ENCODE measurements around the gene PHF20. TPM values are rescaled to one million over a fixed set of nuclear protein-coding genes. Genes with fewer than 3 reads are reported as not detected.

PHF20 gene
- total and polyA plus RNA-seq, 2 experiments from 2014 or later = 23.3 to 35.4 TPM

DNA sequence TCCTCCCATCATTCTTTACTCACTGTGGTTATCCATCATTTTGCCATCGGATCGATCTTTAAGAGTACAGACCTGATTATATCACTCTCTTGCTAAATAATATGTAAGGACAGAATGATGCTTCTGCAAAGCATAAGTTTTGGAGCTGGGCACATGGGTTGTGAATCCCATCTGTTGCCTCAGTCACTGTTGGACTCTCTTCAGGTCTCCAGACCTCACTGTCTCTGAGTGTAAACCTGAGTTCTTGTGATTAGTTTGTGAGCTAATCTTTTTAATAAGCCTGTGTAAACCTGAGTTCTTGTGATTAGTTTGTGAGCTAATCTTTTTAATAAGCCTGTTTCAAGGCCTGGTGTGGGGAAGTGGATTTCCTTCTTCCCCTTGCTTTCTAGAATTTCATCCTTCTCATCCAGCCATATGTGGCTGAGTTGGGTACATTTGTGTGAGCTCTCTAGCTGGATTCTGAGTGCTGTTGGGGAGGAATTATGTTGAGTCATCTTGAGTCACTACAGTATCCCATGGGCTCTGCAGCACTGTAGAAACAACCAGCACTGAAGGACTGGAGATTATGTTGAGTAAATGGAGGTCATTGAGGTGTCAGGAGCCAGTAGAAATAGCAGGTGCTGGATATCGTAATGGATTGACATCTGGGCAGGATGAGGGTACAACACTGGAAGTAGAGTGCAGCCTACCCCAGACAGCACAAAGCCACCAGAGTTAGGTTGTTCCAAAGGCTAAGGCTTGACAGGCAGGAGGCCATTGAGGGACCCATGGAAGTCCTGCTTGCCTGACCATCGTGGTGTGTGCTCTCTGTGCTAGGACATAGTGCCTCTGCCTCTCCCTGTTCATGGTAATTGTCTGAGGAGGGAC, 130.1 kb downstream of the PHF20 start:
- Histone ChIP-seq H3K9me2 (ENCODE audit: insufficient read depth) (no peaks in the 10 kb centered on the region), H3K9ac (peak overlapping the region; percentile 37), H2AFZ (no peak overlapping the region), H3K79me2 (ENCODE audit: insufficient read depth) (peaks cover 27% of the 10 kb centered on the region), H3K4me2 (ENCODE audit: unreplicated experiment) (peak overlapping the region; percentile 36), H3K4me3 (no peak overlapping the region), H3K4me1 (ENCODE audit: insufficient read depth) (peaks cover 17% of the 10 kb centered on the region), H3K9me3 (ENCODE audit: low read depth) (no peaks in the 10 kb centered on the region), H3K27ac (peak overlapping the region; percentile 79), H3K36me3 (ENCODE audit: low read depth) (peaks cover 16% of the 10 kb centered on the region; the same call in 1 of the 2 replicates), H3K27me3 (replicated peaks; ENCODE audit: insufficient read depth) (no peaks in the 10 kb centered on the region), H3F3A (ENCODE audit: insufficient read depth) (peaks cover 37% of the 10 kb centered on the region), H4K20me1 (ENCODE audit: insufficient read depth) (0 out of 2 replicates have a peak, but pooled peaks cover 3% of the 10 kb centered on the region)
- WGBS, 2 experiments (ENCODE audit: low coverage in 1 of 2, low lambda C conversion rate in 2 of 2, missing lambda C conversion rate in 2 of 2) = 86 to 88% methylated on average over 4 of the region's 4 CpGs
- in situ Hi-C loops (cut with MboI) = no loop called here
- TF ChIP-seq EZH2phosphoT487 (IDR thresholded peaks at IDR 0.05; ENCODE audit: insufficient read depth, low read depth) (no peak), EZH2 (IDR thresholded peaks at IDR 0.05; ENCODE audit: insufficient read depth, poor library complexity, severe bottlenecking) (no peak)
- peak; percentile 91 for DNase-seq

- Histone ChIP-seq H3F3A (ENCODE audit: insufficient read depth) (peaks cover 37% of the 10 kb centered on the region), H3K27me3 (replicated peaks; ENCODE audit: insufficient read depth) (no peaks in the 10 kb centered on the region), H2AFZ (no peak overlapping the region), H3K9me3 (ENCODE audit: low read depth) (no peaks in the 10 kb centered on the region), H3K4me3 (no peak overlapping the region), H3K9ac (no peak overlapping the region), H3K36me3 (ENCODE audit: low read depth) (peaks cover 16% of the 10 kb centered on the region; the same call in 1 of the 2 replicates), H4K20me1 (ENCODE audit: insufficient read depth) (0 out of 2 replicates have a peak, but pooled peaks cover 3% of the 10 kb centered on the region), H3K4me2 (ENCODE audit: unreplicated experiment) (no peak overlapping the region), H3K9me2 (ENCODE audit: insufficient read depth) (no peaks in the 10 kb centered on the region), H3K79me2 (ENCODE audit: insufficient read depth) (peaks cover 24% of the 10 kb centered on the region), H3K4me1 (ENCODE audit: insufficient read depth) (peaks cover 17% of the 10 kb centered on the region), H3K27ac (peak overlapping the region; percentile 79)
- 100% methylated on average over 3 of the region's 3 CpGs for WGBS, 2 experiments (ENCODE audit: low coverage in 1 of 2, low lambda C conversion rate in 2 of 2, missing lambda C conversion rate in 2 of 2)
- no peak for TF ChIP-seq EZH2phosphoT487 (IDR thresholded peaks at IDR 0.05; ENCODE audit: insufficient read depth, low read depth)
- TF ChIP-seq EZH2 (IDR thresholded peaks at IDR 0.05; ENCODE audit: insufficient read depth, poor library complexity, severe bottlenecking) = no peak
- DNase-seq = no peak
- in situ Hi-C loops (cut with MboI) = no loop called here
Measured at GRCh38 chr20:35902545-35902941, 130.7 kb downstream of the PHF20 start.

- Histone ChIP-seq H3K27me3 (replicated peaks; ENCODE audit: insufficient read depth) (no peaks in the 10 kb centered on the region), H3K79me2 (ENCODE audit: insufficient read depth) (peaks cover 26% of the 10 kb centered on the region), H3K9me2 (ENCODE audit: insufficient read depth) (no peaks in the 10 kb centered on the region), H3K4me3 (no peak overlapping the region), H4K20me1 (ENCODE audit: insufficient read depth) (0 out of 2 replicates have a peak, but pooled peaks cover 3% of the 10 kb centered on the region), H3K9me3 (ENCODE audit: low read depth) (no peaks in the 10 kb centered on the region), H3K36me3 (ENCODE audit: low read depth) (peaks cover 15% of the 10 kb centered on the region; the same call in 1 of the 2 replicates), H3K4me2 (ENCODE audit: unreplicated experiment) (no peak overlapping the region), H3K4me1 (ENCODE audit: insufficient read depth) (peaks cover 17% of the 10 kb centered on the region), H2AFZ (no peak overlapping the region), H3K9ac (no peak overlapping the region), H3K27ac (no peak overlapping the region), H3F3A (ENCODE audit: insufficient read depth) (peaks cover 37% of the 10 kb centered on the region)
- WGBS, 2 experiments (ENCODE audit: low coverage in 1 of 2, low lambda C conversion rate in 2 of 2, missing lambda C conversion rate in 2 of 2) = 93% methylated on average over 3 of the region's 3 CpGs
- in situ Hi-C loops (cut with MboI) = no loop called here
- DNase-seq = no peak
- TF ChIP-seq EZH2phosphoT487 (IDR thresholded peaks at IDR 0.05; ENCODE audit: insufficient read depth, low read depth) (no peak), EZH2 (IDR thresholded peaks at IDR 0.05; ENCODE audit: insufficient read depth, poor library complexity, severe bottlenecking) (no peak)
Measured at GRCh38 chr20:35903843-35904242, 132.0 kb downstream of the PHF20 start.

- Histone ChIP-seq H3K4me3 (no peak overlapping the region), H3K36me3 (ENCODE audit: low read depth) (peaks cover 2% of the 10 kb centered on the region; the same call in 1 of the 2 replicates), H2AFZ (no peak overlapping the region), H4K20me1 (ENCODE audit: insufficient read depth) (0 out of 2 replicates have a peak, but pooled peaks cover 3% of the 10 kb centered on the region), H3K27me3 (replicated peaks; ENCODE audit: insufficient read depth) (no peaks in the 10 kb centered on the region), H3K79me2 (ENCODE audit: insufficient read depth) (peaks cover 34% of the 10 kb centered on the region), H3K27ac (no peak overlapping the region), H3K9ac (no peak overlapping the region), H3K9me3 (ENCODE audit: low read depth) (no peaks in the 10 kb centered on the region), H3K4me1 (ENCODE audit: insufficient read depth) (peaks cover 17% of the 10 kb centered on the region), H3F3A (ENCODE audit: insufficient read depth) (peaks cover 37% of the 10 kb centered on the region), H3K9me2 (ENCODE audit: insufficient read depth) (no peaks in the 10 kb centered on the region), H3K4me2 (ENCODE audit: unreplicated experiment) (no peak overlapping the region)
- DNase-seq = no peak
- TF ChIP-seq EZH2phosphoT487 (IDR thresholded peaks at IDR 0.05; ENCODE audit: insufficient read depth, low read depth) = no peak
- no peak for TF ChIP-seq EZH2 (IDR thresholded peaks at IDR 0.05; ENCODE audit: insufficient read depth, poor library complexity, severe bottlenecking)
- in situ Hi-C loops (cut with MboI) = no loop called here
- WGBS, 2 experiments (ENCODE audit: low coverage in 1 of 2, low lambda C conversion rate in 2 of 2, missing lambda C conversion rate in 2 of 2) = 87 to 91% methylated on average over 4 of the region's 4 CpGs
Measured at GRCh38 chr20:35904982-35905663, 133.3 kb downstream of the PHF20 start.
